IPS-20b (cell line): ENCODE results near the gene GABBR2.
"Not testable (repeated sequence)": the region's sequence is repeated elsewhere in the genome, so short reads cannot be mapped to it uniquely, and the experiment has no call there.

Experiments used
- H3K27ac ChIP-seq: one replicate; pipeline ENCODE4 v1.5.1; 2013; ENCODE audit warnings: low read length
- H3K27me3 ChIP-seq: 2 replicates; pipeline ENCODE4 v1.6.1; 2013; ENCODE audit warnings: mild to moderate bottlenecking, low read length, inconsistent platforms; ENCODE audit not compliant: insufficient read depth
- H3K36me3 ChIP-seq: 2 replicates; pipeline ENCODE4 v1.6.1; 2013; ENCODE audit warnings: low read depth, mild to moderate bottlenecking, inconsistent platforms, low read length, moderate library complexity; ENCODE audit not compliant: insufficient read depth
- H3K4me1 ChIP-seq: 2 replicates; pipeline ENCODE4 v1.6.1; 2013; ENCODE audit warnings: mild to moderate bottlenecking, control low read depth, inconsistent platforms, low read length, moderate library complexity; ENCODE audit not compliant: insufficient read depth
- H3K4me3 ChIP-seq: 2 replicates; pipeline ENCODE4 v1.5.1; 2013; ENCODE audit warnings: mild to moderate bottlenecking, low read length, inconsistent platforms
- H3K9ac ChIP-seq: 2 replicates; pipeline ENCODE4 v1.6.1; 2013; ENCODE audit warnings: low read depth, mild to moderate bottlenecking, inconsistent platforms, low read length, moderate library complexity
- H3K9me3 ChIP-seq: 2 replicates; pipeline ENCODE4 v1.6.1; 2013; ENCODE audit warnings: mild to moderate bottlenecking, low read depth, low read length, inconsistent platforms; ENCODE audit not compliant: insufficient read depth

GABBR2 gene

DNA sequence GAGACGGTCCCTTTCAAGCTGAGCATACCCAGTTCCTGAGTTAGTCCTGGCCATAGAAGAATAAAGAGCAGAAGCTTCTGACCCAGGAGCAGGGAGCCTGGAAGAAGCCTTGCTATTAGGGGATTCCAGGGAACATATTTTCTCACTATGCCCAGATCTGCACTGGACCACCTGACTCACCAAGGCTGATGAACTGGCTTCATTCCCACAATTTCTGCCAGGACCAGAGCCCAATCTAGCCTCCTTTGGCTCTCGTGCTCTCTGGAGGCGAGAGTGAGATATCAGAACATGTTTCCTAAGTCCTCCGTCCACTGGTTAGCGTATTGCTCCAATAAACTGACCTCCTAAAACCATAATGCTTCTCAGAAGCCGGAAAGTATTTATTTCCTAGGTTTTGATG is 9.9 kb downstream of the GABBR2 start:
- no peak overlapping the region for H3K4me3 ChIP-seq
- no peaks in the 10 kb centered on the region for H3K36me3 ChIP-seq
- H3K9ac ChIP-seq, result no peak overlapping the region
- no peaks in the 10 kb centered on the region for H3K9me3 ChIP-seq
- no peak overlapping the region for H3K27ac ChIP-seq
- H3K4me1 ChIP-seq, result no peaks in the 10 kb centered on the region
- peaks cover 8% of the 10 kb centered on the region for H3K27me3 ChIP-seq

DNA sequence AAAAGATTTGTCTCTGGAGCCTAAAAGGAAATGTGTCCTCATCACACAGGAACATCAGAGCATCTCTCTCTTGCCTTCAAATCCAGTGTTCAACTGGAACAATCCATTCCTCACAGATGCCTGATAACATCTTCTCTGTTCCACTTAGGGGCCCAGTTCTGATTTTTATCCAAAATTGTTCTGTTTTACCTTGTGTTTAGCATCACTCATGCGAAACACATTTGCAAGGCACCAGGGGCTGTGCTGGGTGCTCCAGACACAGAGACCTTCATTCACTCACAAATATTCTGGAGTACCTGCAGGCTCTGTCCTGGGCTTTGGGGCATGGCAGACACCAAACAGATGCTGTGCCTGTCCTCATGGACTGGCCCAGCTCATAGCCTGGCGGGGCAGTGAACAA is 13.8 kb downstream of the GABBR2 start:
- H3K9ac ChIP-seq, result no peak overlapping the region
- no peak overlapping the region for H3K27ac ChIP-seq
- H3K36me3 ChIP-seq, result no peaks in the 10 kb centered on the region
- H3K4me3 ChIP-seq, result no peak overlapping the region
- H3K9me3 ChIP-seq, result no peaks in the 10 kb centered on the region
- no peaks in the 10 kb centered on the region; the same call in 1 of the 2 replicates for H3K27me3 ChIP-seq
- H3K4me1 ChIP-seq, result no peaks in the 10 kb centered on the region

DNA sequence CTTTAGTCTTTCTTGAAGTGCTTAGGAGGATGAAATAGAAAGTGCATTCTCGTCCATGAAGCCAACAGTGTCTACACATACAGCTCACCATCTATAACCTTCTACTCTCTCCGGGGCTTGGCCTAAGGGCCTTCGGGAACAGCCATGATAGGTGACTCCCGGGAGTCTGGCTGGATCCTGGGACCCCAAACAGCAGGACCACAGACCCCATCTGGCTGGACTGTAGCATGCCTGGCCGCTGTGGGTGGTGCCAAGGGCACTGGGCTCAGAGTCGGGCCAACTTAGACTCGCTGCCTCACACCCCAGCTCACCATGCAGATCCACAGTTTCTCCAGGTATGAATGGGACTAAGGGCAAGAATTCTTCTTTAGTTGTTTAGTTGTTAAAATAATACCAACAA is 16.3 kb downstream of the GABBR2 start:
- no peaks in the 10 kb centered on the region for H3K9me3 ChIP-seq
- H3K9ac ChIP-seq, result no peak overlapping the region
- no peaks in the 10 kb centered on the region for H3K4me1 ChIP-seq
- H3K27me3 ChIP-seq, result no peaks in the 10 kb centered on the region; the same call in 1 of the 2 replicates
- no peak overlapping the region for H3K27ac ChIP-seq
- H3K36me3 ChIP-seq, result no peaks in the 10 kb centered on the region
- H3K4me3 ChIP-seq, result no peak overlapping the region

DNA sequence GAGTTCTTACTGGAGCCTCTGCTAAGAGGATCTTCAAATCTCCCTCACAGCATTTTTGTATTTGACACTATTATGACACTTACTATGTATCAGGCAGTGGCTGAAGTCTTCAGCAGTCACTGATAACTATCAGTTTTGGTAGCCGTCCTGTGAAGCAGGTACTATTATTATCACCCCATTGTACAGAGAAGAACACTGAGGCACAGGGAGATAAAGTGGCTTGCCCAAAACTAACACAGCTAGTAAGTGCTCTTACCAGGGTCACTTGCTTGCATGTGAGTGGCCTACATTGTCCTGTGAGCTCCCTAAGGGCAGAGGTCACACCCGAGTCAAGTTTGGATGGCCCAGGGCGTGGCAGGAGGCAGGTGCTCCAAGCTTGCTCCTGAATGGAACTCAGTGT is 16.8 kb downstream of the GABBR2 start:
- H3K9me3 ChIP-seq, result no peaks in the 10 kb centered on the region
- no peaks in the 10 kb centered on the region for H3K36me3 ChIP-seq
- no peak overlapping the region for H3K9ac ChIP-seq
- no peaks in the 10 kb centered on the region; the same call in 1 of the 2 replicates for H3K27me3 ChIP-seq
- no peaks in the 10 kb centered on the region for H3K4me1 ChIP-seq
- no peak overlapping the region for H3K27ac ChIP-seq
- no peak overlapping the region for H3K4me3 ChIP-seq

DNA sequence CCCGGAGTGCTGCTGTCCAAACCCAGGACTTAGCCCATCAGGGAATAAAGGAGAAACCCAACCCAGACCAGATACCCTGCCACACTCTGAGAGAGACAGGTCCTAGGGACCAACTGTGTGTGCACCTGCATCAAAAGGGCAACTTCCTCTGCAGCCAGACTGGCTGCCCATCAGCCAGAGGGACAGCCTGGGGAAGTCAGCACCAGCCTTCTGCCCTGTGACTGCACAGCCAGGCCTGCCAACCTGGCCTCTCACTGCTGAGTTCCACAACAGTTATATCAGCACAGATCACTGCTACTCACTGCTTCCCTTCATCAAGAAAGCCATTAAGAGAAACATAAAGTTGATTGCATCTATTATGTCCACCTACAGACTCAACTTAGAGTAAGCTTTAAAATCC is 18.0 kb downstream of the GABBR2 start:
- no peaks in the 10 kb centered on the region for H3K36me3 ChIP-seq
- H3K9me3 ChIP-seq, result no peaks in the 10 kb centered on the region
- no peak overlapping the region for H3K9ac ChIP-seq
- H3K4me3 ChIP-seq, result no peak overlapping the region
- no peaks in the 10 kb centered on the region; the same call in 1 of the 2 replicates for H3K27me3 ChIP-seq
- no peaks in the 10 kb centered on the region for H3K4me1 ChIP-seq
- no peak overlapping the region for H3K27ac ChIP-seq

DNA sequence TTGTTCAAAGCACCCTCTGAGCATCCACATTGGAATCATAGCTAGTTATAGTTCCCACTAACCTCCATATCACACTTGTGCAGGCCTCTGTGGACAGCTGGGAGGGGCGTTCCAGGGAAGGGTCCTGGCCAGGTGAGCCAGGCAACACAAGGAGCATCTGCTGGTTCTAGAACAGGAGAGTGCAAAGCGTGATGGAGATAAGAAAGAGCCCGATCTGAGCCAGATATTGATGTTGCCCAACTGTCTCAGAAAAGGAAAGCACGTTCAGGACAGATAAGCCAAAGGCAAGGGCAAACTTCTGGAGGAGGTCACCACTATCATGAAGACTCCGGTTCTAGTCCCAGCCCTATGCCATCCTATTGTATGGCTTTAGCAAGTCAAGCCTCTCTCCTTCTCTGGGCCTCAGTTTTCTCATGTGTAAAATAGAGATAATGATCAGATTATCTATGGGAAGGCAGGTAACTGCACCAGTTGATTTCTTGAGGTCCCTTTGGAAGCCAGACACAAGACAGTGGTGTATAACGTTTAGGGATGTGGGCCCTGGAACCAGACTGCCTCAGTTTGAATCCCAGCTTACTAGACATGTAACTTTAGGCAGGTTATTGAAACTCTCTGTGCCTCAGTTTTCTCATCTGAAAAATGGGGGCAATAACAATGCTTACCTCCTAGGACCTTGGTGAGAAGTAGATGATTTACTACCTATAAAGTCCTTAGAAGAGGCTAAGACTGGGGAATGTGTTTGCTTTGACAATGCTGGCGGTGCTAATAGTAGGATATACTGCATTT is 19.8 kb downstream of the GABBR2 start:
- H3K27ac ChIP-seq, result no peak overlapping the region
- no peaks in the 10 kb centered on the region for H3K36me3 ChIP-seq
- no peaks in the 10 kb centered on the region; the same call in 1 of the 2 replicates for H3K27me3 ChIP-seq
- no peaks in the 10 kb centered on the region for H3K4me1 ChIP-seq
- no peak overlapping the region for H3K9ac ChIP-seq
- no peak overlapping the region for H3K4me3 ChIP-seq
- H3K9me3 ChIP-seq, result no peaks in the 10 kb centered on the region

DNA sequence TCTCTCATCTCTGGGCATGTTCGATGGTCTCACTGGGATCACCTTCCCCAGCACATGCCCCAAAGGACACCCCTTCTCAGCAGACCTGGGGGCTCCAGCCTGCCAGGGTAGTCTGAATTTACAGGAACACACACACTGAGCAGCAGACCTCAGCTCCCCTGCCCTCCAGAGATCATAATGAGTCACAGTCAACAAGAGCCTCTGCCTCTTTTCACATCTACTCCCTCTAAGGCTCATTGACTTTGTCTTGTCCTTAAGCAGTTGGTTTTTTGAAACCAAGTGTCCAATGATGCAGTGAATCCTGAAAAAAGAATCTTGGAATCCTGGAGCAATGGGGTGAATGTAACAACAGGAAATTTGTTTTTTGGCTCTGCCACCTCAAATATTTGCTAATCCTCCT is 20.8 kb downstream of the GABBR2 start:
- Histone ChIP-seq H3K9me3 (no peaks in the 10 kb centered on the region), H3K27ac (no peak overlapping the region), H3K36me3 (no peaks in the 10 kb centered on the region), H3K4me3 (no peak overlapping the region), H3K27me3 (no peaks in the 10 kb centered on the region; the same call in 1 of the 2 replicates), H3K9ac (no peak overlapping the region), H3K4me1 (no peaks in the 10 kb centered on the region)

DNA sequence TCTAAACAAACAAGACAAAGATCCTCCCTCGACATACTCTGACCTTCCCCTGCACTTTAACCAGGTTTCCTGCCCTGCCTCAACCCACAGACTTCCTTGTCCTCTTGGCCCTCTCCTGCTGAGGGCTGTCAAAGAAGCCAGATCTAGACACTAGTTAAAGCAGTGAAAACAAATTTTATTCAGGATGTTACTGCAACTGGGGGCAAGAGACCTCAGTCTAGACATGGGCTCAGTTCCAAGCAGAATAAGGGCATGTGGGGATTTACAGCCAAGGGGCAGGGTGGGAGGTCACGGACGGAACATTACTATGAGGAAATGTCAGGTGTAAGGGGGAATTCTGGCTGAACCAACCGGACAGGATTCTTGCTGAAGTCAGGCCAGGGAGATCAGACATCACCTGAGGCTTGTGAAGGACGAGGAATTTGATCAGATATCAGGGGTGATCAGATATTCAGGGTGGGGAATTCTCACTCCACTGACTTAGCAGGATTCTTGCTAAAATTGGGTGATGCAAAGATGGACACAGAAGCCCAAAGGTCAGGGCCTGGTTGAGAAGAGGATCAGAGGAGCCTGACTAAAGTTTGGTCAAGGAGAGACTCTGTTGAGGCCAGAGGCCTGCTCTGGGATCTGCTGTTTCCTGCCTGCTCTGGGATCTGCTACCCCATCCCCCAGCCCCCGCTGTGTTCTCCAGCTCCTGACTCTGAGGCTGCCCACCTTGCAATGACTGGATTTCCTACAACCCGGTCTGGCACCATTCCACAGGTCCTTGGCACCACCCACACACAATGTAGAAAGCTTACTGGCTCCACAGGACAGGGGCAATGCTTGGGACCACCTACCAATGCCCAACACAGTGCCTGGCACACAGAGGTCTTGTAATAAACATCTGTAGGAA is 21.5 kb downstream of the GABBR2 start:
- H3K4me3 ChIP-seq, result no peak overlapping the region
- no peak overlapping the region for H3K27ac ChIP-seq
- H3K27me3 ChIP-seq, result no peaks in the 10 kb centered on the region; the same call in 1 of the 2 replicates
- H3K36me3 ChIP-seq, result no peaks in the 10 kb centered on the region
- no peaks in the 10 kb centered on the region for H3K4me1 ChIP-seq
- H3K9ac ChIP-seq, result no peak overlapping the region
- H3K9me3 ChIP-seq, result no peaks in the 10 kb centered on the region

DNA sequence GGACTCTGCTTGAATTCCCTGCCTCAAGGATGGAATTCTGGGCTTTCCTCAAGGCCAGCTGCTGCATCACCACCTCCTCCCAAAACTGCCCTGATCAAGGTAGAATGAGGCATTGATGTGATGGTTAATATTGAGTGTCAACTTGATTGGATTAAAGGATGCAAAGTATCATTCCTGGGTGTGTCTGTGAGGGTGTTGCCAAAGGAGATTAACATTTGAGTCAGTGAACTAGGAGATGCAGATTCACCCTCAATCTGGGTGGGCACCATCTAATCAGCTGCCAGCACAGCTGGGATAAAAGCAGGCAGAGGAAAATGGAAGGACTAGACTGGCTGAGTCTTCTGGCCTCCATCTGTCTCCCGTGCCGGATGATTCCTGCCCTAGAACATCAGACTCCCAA is 23.9 kb downstream of the GABBR2 start:
- not testable (repeated sequence) for H3K9ac ChIP-seq, H3K27ac ChIP-seq, H3K4me1 ChIP-seq, H3K9me3 ChIP-seq, H3K27me3 ChIP-seq, H3K36me3 ChIP-seq, H3K4me3 ChIP-seq

DNA sequence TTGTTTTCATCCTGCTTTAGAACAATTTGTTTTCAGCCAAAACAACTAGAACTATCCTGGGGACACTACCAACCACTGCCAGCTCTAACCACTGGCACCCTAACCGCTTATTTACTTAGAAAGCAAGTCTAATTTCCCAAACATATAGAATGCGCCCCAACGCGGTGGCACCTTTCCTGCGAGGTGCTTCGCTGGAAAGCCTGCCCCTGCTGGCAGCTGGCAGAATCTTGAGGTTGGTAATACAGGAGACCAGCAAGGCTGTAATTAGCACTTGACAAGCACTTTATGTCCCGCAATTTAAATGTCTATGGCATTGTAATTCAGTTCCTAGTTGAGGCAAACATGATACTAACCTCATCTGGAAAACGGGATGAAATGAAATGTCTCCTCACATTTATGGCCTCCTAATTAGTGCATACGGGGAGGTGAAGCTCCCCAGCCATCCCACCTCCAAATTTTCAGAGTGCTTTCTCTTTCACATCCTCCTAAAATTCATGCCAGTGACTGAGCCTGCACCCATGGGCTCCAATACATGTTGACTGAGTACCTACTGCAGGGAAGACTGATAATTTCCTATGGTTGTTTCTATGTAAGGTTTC is 30.4 kb downstream of the GABBR2 start:
- Histone ChIP-seq H3K4me1 (peaks cover 10% of the 10 kb centered on the region; the same call in 1 of the 2 replicates), H3K36me3 (no peaks in the 10 kb centered on the region), H3K4me3 (peak overlapping the region; percentile 48), H3K9ac (no peak overlapping the region), H3K27me3 (peaks cover 28% of the 10 kb centered on the region), H3K9me3 (peaks cover 4% of the 10 kb centered on the region; the same call in 1 of the 2 replicates), H3K27ac (no peak overlapping the region)

DNA sequence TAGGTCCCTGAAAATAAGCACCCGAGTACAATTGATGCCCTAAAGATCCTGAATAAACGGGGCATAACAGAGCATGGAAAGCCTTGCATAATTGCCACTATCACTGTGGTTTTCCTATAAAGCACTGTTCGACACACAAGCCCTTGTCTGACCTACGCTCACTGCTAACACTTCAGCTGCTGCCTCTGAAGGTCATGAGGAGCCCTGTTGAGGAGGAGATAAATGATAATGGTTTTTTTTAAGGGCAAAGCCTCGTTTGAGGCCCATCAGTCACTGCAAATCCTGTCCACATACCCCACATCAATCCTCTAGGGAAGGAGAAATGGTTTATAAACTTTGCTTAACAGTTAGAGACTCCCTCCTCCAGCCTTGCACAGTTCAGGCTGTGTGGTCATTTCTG is 35.1 kb downstream of the GABBR2 start:
- peaks cover 4% of the 10 kb centered on the region; the same call in 1 of the 2 replicates for H3K9me3 ChIP-seq
- no peak overlapping the region for H3K4me3 ChIP-seq
- no peaks in the 10 kb centered on the region for H3K36me3 ChIP-seq
- peaks cover 15% of the 10 kb centered on the region for H3K27me3 ChIP-seq
- no peak overlapping the region for H3K27ac ChIP-seq
- H3K9ac ChIP-seq, result no peak overlapping the region
- peaks cover 3% of the 10 kb centered on the region for H3K4me1 ChIP-seq
